ENCODE data around the gene GNB1L. TPM values are rescaled to one million over a fixed set of nuclear protein-coding genes. Genes with fewer than 3 reads are reported as not detected.

Gene GNB1L
- total RNA-seq, 2 donors from 2014 or later: 2.6 to 4.7 TPM

DNA sequence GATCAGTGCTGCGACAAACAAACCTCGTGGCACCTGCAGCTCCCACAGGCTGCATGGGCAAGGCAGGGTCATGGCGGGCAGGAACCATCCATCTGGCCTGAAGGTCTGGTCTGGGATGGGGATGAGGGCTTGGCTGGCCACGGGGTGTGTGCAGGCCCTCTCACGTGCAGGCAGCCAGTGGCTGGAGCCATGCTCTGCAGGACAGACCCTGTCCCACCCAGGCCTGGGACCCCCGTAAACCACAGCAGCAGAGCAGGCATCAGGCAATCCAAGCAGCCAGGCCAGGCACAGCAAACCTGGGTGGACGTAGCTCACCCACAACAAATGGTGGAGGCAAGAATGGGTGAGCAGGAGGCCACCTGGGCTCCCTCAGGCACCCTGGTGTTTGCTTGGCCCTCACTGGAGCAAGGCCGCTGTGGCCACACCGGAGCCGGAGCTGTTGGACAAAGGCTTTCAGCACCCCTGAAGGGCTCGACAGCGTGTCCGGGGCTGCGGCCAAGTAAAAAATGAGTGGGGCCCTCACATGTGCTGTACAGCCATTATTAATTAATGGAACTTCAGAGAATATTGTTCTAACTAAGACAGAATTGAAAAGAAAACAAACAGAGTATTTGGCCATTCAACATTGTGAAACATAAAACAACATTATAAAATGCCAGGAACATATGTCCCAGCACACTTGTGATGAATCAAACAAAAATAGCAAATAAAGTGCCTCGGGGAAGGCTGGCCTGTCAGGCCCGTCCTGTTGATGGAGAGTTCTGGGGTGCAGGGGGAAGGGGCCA, 24.0 kb upstream of the GNB1L start:
- Histone ChIP-seq H3K36me3 (peaks cover 10% of the 10 kb centered on the region), H3K27ac (no peak overlapping the region), H3K27me3 (no peaks in the 10 kb centered on the region), H3K4me1 (peaks cover 0 to 49% of the 10 kb centered on the region in 2 donors), H3K9me3 (no peaks in the 10 kb centered on the region), H3K4me3 (no peak overlapping the region)
- DNase-seq (ENCODE audit: low spot score): no peak
- no peak for TF ChIP-seq CTCF (IDR thresholded peaks at IDR 0.05)

DNA sequence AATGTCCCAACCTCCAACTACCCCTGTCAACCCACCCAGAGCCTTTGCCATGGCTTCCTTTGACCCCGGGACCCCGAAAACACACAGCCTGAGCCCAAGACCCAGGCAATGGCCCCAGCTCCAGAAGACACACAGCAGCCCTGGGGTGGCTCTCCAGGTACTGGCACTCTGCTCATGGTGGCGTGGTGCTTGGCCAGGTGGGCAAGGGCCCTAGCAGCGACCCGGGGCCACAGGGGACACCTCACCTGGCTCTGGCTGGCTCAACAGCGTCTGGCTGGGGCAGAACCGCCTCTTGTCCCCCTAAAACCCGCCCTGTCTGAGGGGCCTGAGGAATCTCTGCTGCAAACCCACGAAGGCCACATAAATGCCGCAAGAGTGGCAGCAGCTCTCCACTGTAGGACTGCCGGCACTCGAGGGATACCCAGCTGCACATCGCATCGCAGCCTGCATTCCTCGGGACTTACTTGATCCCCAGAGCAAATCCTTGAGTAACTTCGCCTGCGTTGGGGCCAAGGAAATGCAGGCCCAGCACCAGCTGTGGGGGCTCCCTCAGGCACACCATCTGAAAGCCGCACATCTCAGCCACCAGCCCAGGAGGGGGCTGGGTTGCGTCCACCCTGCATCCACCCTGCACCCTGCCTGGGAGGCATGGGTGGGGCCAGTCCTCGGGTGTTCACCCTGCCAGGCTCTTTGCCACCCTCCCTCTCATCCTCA, 23.1 kb upstream of the GNB1L start:
- Histone ChIP-seq H3K27me3 (no peaks in the 10 kb centered on the region), H3K4me3 (no peak overlapping the region), H3K9me3 (no peaks in the 10 kb centered on the region), H3K27ac (no peak overlapping the region), H3K36me3 (peaks cover 5% of the 10 kb centered on the region), H3K4me1 (peaks cover 0 to 50% of the 10 kb centered on the region in 2 donors)
- no peak for DNase-seq (ENCODE audit: low spot score)
- no peak for TF ChIP-seq CTCF (IDR thresholded peaks at IDR 0.05)

- no peak overlapping the region for H3K4me3 ChIP-seq
- peaks cover 0 to 44% of the 10 kb centered on the region in 2 donors for H3K4me1 ChIP-seq
- DNase-seq (ENCODE audit: low spot score): no peak
- H3K27me3 ChIP-seq: no peaks in the 10 kb centered on the region
- TF ChIP-seq CTCF (IDR thresholded peaks at IDR 0.05): no peak
- no peak overlapping the region for H3K27ac ChIP-seq
- H3K36me3 ChIP-seq: peaks cover 4% of the 10 kb centered on the region
- no peaks in the 10 kb centered on the region for H3K9me3 ChIP-seq
Measured at GRCh38 chr22:19876941-19877625, 22.4 kb upstream of the GNB1L start.

GRCh38 chr22:19876314-19876940, 21.8 kb upstream of the GNB1L start:
- no peaks in the 10 kb centered on the region for H3K9me3 ChIP-seq
- peaks cover 4% of the 10 kb centered on the region for H3K36me3 ChIP-seq
- H3K4me1 ChIP-seq: peaks cover 0 to 37% of the 10 kb centered on the region in 2 donors
- DNase-seq (ENCODE audit: low spot score): no peak
- no peaks in the 10 kb centered on the region for H3K27me3 ChIP-seq
- no peak for TF ChIP-seq CTCF (IDR thresholded peaks at IDR 0.05)
- no peak overlapping the region for H3K4me3 ChIP-seq
- H3K27ac ChIP-seq: no peak overlapping the region

DNA sequence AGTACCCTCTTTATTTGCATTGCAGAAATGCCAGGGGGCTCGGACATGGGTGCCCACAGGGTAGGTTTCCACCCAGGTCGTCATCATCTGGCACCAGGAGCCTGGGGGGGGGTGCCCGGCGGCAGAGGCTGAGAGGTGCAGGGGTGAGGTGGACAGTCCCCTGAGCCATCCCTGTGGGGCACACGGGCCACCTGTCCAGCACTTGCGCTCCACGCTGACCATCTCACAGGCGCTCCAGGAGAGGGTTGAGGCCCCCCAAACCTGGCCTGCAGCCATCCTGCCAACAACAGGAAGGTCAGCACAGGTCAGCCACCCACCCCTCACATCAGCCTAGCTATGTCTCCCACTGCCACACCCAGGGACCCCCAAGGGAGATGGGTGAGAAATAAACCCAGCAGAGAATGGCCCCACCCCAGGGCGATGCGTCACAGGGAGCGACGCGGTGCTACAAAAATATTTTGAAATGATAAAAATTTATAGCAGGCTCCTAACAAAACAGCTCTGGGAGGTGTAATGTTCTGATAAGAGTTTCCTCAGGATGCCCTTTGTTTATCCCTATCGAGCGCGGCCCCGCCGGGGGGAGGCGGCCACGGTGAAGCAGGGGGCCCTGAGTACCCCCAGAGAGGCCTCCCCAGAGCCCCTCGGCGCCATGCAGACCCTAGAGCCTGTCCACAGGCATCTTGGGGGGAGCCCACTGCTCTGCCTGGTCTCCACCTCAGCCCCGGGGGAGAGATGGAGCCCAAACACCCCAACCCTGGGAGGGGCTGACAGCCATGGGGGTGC, 21.0 kb upstream of the GNB1L start:
- H3K27me3 ChIP-seq: no peaks in the 10 kb centered on the region
- peaks cover 0 to 30% of the 10 kb centered on the region in 2 donors for H3K4me1 ChIP-seq
- H3K9me3 ChIP-seq: no peaks in the 10 kb centered on the region
- H3K36me3 ChIP-seq: peaks cover 4% of the 10 kb centered on the region
- H3K4me3 ChIP-seq: no peak overlapping the region
- no peak for DNase-seq (ENCODE audit: low spot score)
- TF ChIP-seq CTCF (IDR thresholded peaks at IDR 0.05): no peak
- H3K27ac ChIP-seq: no peak overlapping the region

Data from right atrium auricular region (tissue), 2 donors.